ENCODE data around the gene PLEKHA1.

The PLEKHA1 gene

DNA sequence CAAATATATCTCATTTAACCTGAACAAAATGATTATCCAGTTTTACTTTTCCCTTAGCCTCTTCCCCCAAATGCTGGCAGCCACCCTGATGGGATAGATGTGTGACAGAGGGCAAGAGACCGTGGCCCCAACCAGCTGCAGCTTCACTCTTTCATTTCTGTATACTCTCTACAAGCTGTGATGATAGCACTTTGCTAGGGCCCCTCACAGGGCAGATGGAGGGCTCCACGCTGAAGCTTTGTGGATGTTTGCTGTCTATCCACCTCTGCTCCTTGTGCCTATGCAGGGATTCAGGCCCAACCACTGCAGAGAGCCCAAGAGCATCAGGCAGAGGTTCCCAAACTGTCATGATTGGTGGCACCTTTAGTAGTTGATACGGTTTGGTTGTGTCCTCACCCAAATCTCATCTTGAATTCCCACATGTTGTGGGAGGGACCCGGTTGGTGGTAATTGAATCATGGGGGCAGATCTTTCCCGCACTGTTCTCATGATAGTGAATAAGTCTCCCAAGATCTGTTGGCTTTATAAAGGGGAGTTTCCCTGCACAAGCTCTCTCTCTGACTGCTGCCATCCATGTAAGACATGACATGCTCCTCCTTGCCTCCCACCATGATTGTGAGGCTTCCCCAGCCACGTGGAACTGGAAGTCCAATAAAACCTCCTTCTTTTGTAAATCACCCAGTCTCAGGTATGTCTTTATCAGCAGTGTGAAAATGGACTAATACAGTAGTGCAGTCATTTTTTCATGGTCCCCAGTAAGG is 107.0 kb downstream of the PLEKHA1 start:
- Histone ChIP-seq H3K27me3 (ENCODE audit: low read depth) (no peaks in the 10 kb centered on the region), H3K4me1 (no peaks in the 10 kb centered on the region), H3K9me3 (no peaks in the 10 kb centered on the region), H3K36me3 (replicated peaks) (no peaks in the 10 kb centered on the region), H3K4me3 (no peak overlapping the region)
- DNase-seq (ENCODE audit: low spot score in 2 of 2): no peak
- in situ Hi-C loops (cut with MboI; ENCODE audit: low sequenced_read_pairs): no loop called here

All from HAP-1 (cell line).